GM12892 (cell line): ENCODE measurements around the gene ZMYND19.
"Not testable (repeated sequence)": the region's sequence is repeated elsewhere in the genome, so short reads cannot be mapped to it uniquely, and the experiment has no call there.

Experiments
- DNase-seq: peaks from one replicate; pipeline ENCODE4 v3.0.0; 2011; ENCODE audit not compliant: insufficient read length
- FAIRE-seq: peaks from 2 replicates; lab custom pipeline; 2011; peaks lifted over from hg19 to GRCh38; lab: Jason Lieb, UNC
- POLR2A ChIP-seq: IDR thresholded peaks from 2 replicates; pipeline ENCODE4 v1.6.1; 2011; ENCODE audit warnings: low read depth, low read length, control low read depth
- POLR2AphosphoS5 ChIP-seq: IDR thresholded peaks from 2 replicates; pipeline ENCODE4 v1.6.1; 2011; ENCODE audit warnings: low read depth, low read length, control low read depth
- TAF1 ChIP-seq: IDR thresholded peaks from 2 replicates; pipeline ENCODE4 v1.6.1; 2011; ENCODE audit warnings: low read depth, mild to moderate bottlenecking, control low read depth, low read length, borderline replicate concordance

The ZMYND19 gene

DNA sequence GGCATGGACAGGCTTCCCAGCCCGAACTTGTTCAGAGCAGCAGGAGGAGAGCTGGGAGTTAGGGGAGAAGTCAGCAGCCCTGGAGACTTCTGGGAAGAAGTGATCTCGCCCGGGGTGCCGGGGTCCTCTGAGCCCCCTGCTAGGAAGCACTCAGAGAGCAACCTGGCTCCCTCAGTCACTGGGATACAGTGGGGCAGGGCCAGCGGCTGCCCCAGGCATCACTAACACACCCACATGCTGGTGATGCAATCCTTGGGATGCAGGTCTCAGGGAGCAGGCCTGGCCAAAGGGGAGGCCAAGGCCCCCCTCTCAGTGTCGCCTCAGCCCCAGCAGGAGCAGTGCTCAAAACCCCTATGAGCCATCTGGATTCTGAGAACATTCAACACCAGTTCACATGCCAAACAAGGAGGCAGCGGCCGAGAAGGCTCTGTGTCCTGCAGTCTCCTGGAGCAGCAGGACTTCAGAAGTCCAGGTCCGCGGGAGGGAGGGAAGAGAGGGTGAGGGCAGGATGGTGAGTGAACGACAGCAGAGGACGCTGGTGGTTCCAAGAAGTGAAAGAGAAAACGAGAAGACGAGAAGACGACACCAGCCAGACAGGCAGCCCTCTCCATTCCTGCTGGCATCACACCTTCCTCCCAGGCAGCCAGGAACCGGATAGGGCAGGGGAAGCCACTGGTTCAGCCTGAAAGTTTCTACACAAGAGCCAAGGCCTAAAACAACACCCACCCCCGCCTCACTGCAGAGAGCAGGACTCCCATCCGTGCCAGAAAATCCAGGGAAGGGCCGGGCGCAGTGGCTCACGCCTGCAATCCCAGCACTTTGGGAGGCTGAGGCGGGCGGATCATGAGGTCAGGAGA is 42.4 kb downstream of the ZMYND19 start:
- FAIRE-seq (no peak), DNase-seq (no peak)
- TF ChIP-seq POLR2A (no peak), POLR2AphosphoS5 (no peak), TAF1 (no peak)

DNA sequence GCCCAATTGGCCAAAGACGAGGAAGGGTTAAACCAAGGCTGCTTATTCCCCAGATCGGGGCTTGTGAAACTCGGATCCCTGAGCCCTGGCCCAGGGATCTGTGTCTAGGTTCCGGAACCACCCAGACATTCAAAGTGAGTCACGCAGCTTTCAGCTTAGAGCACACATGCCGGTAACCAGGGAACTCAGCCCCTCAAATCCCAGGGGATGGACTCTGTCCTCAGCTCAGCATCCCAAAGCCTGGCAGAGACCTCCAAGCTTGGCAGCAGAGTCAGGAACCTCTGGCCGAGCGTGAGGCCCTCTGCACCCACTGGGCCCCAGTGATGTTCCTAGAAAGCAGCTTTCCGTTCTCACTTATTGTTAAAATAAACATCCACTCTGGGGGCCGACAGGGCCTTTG is 45.2 kb downstream of the ZMYND19 start:
- no peak for FAIRE-seq
- no peak for DNase-seq
- TF ChIP-seq POLR2A (no peak), POLR2AphosphoS5 (no peak), TAF1 (no peak)

DNA sequence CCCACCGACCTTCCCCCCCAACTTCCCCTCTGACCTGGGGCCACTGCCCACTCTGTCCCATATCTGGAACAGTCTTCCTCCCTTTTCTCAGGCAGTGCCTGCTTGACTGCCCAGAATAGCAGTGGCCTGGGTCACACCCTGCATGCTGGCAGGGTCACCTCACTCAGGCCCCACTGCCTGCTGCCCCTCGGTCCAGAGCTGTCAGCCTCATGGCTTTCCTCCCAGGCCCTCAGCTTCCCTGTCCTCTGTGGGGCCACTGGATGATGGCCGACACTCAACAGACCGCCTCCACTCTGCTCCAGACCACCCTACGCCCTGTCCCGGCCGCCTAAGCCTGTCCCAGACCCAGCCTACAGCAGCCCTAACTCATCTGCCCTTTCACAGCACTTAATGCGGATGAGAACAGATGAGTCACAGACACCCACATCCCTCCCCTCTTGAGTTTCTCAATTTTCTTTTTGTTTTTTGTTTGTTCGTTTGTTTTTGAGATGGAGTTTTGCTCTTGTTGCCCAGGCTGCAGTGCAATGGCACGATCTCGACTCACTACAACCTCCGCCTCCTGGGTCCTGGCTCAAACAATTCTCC is 46.0 kb downstream of the ZMYND19 start:
- no peak for FAIRE-seq
- TF ChIP-seq POLR2A: no peak
- TF ChIP-seq POLR2AphosphoS5: no peak
- no peak for TF ChIP-seq TAF1
- no peak for DNase-seq

DNA sequence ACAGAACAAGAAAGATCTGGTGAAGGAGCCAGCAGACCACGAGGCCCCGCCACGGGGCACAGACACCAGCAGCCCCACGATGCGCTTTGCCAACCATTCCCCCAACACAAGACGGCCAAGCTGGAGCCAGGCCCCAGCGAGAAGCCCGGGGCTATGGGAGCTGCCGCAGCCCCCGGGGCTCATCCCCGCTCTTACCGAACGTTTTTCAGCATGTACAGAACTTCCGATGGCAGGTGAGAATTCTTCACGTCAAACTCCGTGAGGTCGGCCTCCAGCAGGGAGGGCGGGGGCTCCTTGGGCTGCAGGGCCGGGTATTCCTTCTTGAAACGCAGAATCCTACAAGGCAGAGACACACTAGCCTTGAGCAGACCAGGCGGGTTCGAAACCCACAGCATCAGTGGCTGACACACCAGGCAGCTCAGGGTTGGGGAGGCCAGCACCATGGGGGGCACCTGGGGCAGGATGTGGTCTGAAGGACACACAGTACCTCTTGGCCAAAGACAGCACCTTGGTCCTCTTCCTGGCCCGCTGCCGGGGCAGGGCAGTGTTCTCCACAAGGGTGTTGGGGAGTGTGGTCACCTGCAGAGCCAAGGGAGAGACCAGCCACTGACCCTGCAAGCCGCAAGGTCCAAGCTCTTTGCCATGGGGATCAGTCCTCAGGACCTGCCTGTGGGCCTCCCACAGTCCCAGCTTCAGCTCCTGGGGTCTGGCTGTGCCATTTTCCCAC is 46.9 kb downstream of the ZMYND19 start:
- TF ChIP-seq POLR2AphosphoS5: no peak
- FAIRE-seq (no peak), DNase-seq (no peak)

DNA sequence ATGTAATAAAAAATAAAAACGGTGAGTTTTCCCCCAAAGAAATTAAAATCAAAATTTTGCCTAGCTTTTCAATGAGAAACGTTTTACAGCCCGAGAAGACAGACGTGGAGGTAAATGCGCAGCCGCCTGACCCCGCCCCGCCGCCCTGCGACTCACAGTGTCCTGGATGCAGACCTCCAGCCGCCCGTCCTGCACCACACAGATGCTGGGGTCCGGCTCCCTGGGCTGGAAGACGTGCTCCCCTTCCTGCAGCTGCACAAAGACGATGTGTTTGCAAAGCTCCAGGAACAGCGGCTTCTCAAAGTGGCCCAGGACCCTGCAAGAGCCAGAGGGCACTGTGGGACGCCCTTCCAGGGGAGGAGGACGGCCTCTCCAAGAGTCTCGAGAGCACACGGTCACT is 47.8 kb downstream of the ZMYND19 start:
- TF ChIP-seq POLR2A: no peak
- TF ChIP-seq TAF1: no peak
- no peak for TF ChIP-seq POLR2AphosphoS5
- no peak for DNase-seq
- FAIRE-seq: no peak

DNA sequence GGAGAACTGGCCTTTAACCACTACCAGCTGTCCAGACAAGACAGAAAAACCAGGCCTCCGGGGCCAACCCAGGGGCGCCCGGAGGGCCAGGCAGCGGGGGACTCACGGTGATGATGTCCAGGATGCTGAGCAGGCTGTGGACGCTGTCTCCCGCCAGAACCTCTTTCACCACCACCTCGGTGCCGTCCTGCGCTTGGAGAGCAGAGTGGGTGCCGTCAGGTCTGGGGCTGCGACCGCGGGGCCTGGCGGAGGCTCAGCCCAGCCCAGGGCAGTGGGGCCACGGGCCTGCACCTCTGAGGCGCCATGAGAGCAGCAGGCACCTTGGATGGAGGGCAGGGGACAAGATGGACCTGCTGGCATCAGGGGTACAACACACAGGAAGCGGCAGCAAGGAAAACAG is 49.8 kb downstream of the ZMYND19 start:
- FAIRE-seq: no peak
- DNase-seq: no peak
- TF ChIP-seq POLR2AphosphoS5 (no peak), POLR2A (no peak), TAF1 (no peak)

DNA sequence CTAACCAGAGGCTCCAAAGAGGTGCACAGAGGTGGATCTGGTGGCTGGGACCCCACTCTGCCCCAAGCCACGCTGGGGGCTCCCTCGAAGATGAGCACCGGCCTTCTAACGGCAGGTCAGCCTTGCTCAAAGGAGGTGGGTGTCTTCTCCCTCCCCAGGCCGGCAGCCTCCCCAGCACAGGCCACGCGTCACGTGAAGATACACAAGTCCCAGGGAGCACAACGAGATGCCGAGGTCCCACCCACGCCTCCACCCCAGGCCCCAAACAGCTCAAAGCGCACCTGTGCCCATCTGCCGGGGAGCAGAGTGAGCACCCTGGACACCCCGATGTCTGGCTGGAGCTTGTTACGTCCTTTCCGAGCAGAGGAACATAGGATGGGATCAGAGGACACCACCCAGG is 52.3 kb downstream of the ZMYND19 start:
- no peak for FAIRE-seq
- no peak for TF ChIP-seq TAF1
- TF ChIP-seq POLR2AphosphoS5: no peak
- TF ChIP-seq POLR2A: no peak

DNA sequence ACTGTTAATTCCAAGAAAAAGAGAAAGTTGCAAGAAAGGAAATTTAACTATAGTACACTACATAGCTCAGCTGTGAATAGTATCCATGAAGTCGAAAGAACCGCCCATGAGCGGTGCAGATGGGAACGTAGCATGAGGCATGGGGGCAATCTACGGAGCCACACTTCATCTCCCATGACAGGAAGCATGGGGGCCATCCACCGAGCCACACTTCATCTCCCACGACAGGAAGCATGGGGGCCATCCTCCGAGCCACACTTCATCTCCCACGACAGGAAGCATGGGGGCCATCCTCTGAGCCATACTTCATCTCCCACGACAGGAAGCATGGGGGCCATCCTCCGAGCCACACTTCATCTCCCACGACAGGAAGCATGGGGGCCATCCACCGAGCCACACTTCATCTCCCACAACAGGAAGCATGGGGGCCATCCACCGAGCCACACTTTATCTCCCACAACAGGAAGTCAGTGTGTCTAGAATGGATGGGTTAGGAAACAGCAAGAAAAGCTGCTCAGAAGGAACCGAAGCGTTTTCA is 53.6 kb downstream of the ZMYND19 start:
- not testable (repeated sequence) for DNase-seq
- peak; percentile 33 for FAIRE-seq

More for the DNA sequence above, 52.3 kb downstream of the ZMYND19 start:
- DNase-seq: no peak

DNA sequence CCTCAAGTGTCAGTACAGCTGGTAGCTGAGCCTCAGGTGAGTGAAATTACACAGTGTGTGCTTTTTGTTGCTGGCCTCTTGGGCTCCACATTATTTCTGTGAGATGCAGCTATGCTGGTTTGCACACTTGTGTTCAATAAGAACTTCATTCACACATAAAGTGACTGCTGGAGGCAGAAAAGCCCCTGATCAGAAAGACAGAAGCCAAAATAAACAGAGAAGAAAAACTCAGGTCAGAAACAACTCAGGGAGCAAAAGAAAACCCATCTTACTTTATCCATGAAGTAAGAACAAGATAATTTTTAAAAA is 55.2 kb downstream of the ZMYND19 start:
- TF ChIP-seq POLR2AphosphoS5: no peak
- no peak for TF ChIP-seq TAF1
- no peak for TF ChIP-seq POLR2A
- FAIRE-seq: no peak

DNA sequence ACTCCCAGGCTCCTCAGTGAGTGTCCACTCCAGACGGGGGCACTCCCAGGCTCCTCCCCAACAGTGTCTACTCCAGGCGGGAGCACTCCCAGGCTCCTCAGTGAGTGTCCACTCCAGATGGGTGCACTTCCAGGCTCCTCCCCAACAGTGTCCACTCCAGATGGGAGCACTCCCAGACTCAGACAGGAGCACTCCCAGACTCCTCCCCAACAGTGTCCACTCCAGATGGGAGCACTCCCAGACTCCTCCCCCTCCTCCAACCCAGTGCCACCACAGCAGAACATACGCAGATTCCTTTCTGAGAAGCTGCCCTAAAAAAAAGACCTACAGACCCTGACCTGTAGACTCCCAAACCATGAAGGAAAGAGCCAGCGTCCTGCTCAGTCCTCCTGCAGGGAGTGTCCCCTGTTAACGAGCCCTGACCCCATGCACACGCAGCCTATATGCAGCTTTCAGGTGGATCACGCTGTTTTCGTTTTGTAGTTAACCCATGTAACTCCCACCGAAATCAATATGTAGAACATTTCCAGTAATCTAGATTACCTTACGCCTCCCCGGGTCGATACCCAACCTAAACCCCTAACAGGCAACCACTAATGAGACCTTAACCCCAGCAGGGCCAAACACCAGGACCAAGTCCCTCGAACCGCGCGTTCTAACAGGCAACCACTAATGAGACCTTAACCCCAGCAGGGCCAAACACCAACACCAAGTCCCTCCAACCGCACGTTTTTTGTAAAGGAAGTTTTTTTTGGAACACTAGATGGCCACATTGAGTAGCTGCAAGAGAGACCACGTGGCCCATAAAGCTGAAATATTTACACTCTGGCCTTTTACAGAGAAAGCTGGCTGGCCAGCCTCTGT is 55.8 kb downstream of the ZMYND19 start:
- no peak for TF ChIP-seq TAF1
- no peak for TF ChIP-seq POLR2A
- TF ChIP-seq POLR2AphosphoS5: no peak
- FAIRE-seq: peak; percentile 33
- no peak for DNase-seq

More for the DNA sequence above, 55.2 kb downstream of the ZMYND19 start:
- no peak for DNase-seq

DNA sequence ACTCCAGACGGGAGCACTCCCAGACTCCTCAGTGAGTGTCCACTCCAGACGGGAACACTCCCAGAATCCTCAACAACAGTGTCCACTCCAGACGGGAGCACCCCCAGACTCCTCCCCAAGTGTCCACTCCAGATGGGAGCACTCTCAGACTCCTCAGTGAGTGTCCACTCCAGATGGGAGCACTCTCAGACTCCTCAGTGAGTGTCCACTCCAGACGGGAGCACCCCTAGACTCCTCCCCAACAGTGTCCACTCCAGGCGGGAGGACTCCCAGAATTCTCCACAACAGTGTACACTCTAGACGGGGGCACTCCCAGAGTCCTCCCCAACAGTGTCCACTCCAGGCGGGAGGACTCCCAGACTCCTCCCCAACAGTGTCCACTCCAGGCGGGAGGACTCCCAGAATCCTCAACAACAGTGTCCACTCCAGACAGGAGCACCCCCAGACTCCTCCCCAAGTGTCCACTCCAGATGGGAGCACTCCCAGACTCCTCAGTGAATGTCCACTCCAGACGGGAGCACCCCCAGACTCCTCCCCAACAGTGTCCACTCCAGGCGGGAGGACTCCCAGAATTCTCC is 57.3 kb downstream of the ZMYND19 start:
- not testable (repeated sequence) for DNase-seq, FAIRE-seq
